MM.1S (cell line): ENCODE data around the gene TRPV2.

Source experiments
- DNase-seq: peaks from one replicate; pipeline ENCODE4 v3.0.0-alpha.2; 2015
- H2AFZ ChIP-seq: fragments of 300-600 bp; sonication (generic); 2 replicates; pipeline ENCODE4 v1.6.0; 2016; ENCODE audit warnings: antibody characterized with exemption, low read length
- H3F3A ChIP-seq: fragments of 300-600 bp; sonication (generic); 2 replicates; pipeline ENCODE4 v1.6.1; 2016; ENCODE audit warnings: mild to moderate bottlenecking, antibody characterized with exemption, low read length, moderate library complexity, mixed read lengths; ENCODE audit not compliant: insufficient read depth
- H3K27ac ChIP-seq: fragments of 300-600 bp; sonication (generic); 2 replicates; pipeline ENCODE4 v1.5.1; 2016; ENCODE audit warnings: mild to moderate bottlenecking, low read length
- H3K27me3 ChIP-seq: fragments of 300-600 bp; sonication (generic); replicated peaks from 2 replicates; pipeline ENCODE4 v1.6.0; 2016; ENCODE audit warnings: low read length; ENCODE audit not compliant: insufficient read depth
- H3K36me3 ChIP-seq: fragments of 300-600 bp; sonication (generic); replicated peaks from 2 replicates; pipeline ENCODE4 v1.6.1; 2016; ENCODE audit warnings: mild to moderate bottlenecking, low read length, mixed read lengths; ENCODE audit not compliant: insufficient read depth
- H3K4me1 ChIP-seq: fragments of 300-600 bp; sonication (generic); 2 replicates; pipeline ENCODE4 v1.6.1; 2016; ENCODE audit warnings: low read length, mixed read lengths
- H3K4me2 ChIP-seq: fragments of 300-600 bp; sonication (generic); 2 replicates; pipeline ENCODE4 v1.6.0; 2016; ENCODE audit warnings: low read depth, low read length
- H3K4me3 ChIP-seq: fragments of 300-600 bp; sonication (generic); 2 replicates; pipeline ENCODE4 v1.5.1; 2016; ENCODE audit warnings: low read length, mixed read lengths
- H3K79me2 ChIP-seq: fragments of 300-600 bp; sonication (generic); 2 replicates; pipeline ENCODE4 v1.6.1; 2016; ENCODE audit warnings: mixed run types, low read length, mixed read lengths
- H3K9ac ChIP-seq: fragments of 300-600 bp; sonication (generic); 2 replicates; pipeline ENCODE4 v1.6.1; 2016; ENCODE audit warnings: low read length, mixed read lengths
- H3K9me2 ChIP-seq: fragments of 300-600 bp; sonication (generic); replicated peaks from 2 replicates; pipeline ENCODE4 v1.6.1; 2016; ENCODE audit warnings: mild to moderate bottlenecking, low read length, mixed read lengths; ENCODE audit not compliant: insufficient read depth
- H3K9me3 ChIP-seq: fragments of 300-600 bp; sonication (generic); replicated peaks from 2 replicates; pipeline ENCODE4 v1.6.1; 2016; ENCODE audit warnings: mild to moderate bottlenecking, low read length, mixed read lengths; ENCODE audit not compliant: insufficient read depth
- H4K20me1 ChIP-seq: fragments of 300-600 bp; sonication (generic); 2 replicates; pipeline ENCODE4 v1.6.1; 2016; ENCODE audit warnings: mild to moderate bottlenecking, low read length, moderate library complexity, mixed read lengths; ENCODE audit not compliant: insufficient read depth
- CTCF ChIP-seq: fragments of 300-600 bp; sonication (generic); IDR thresholded peaks from 2 replicates; pipeline ENCODE4 v1.5.1; 2016; ENCODE audit warnings: antibody characterized with exemption, low read length, mixed read lengths
- EZH2 ChIP-seq: fragments of 300-600 bp; sonication (generic); optimal IDR thresholded peaks from 2 replicates; pipeline ENCODE3; 2017; ENCODE audit warnings: low read depth, mild to moderate bottlenecking, antibody characterized with exemption, low read length, mixed read lengths
- EZH2phosphoT487 ChIP-seq: fragments of 300-600 bp; sonication (generic); IDR thresholded peaks from 2 replicates; pipeline ENCODE4 v1.6.1; 2018; ENCODE audit warnings: antibody characterized with exemption, low read length

Gene TRPV2

GRCh38 chr17:16422416-16422815 is 7.0 kb downstream of the TRPV2 start:
- H3K9me3 ChIP-seq, result no peaks in the 10 kb centered on the region
- H3K4me3 ChIP-seq, result no peak overlapping the region

GRCh38 chr17:16423226-16423872 is 8.0 kb downstream of the TRPV2 start:
- H3K9ac ChIP-seq, result no peak overlapping the region
- no peak overlapping the region for H3K27ac ChIP-seq
- no peaks in the 10 kb centered on the region for H3K79me2 ChIP-seq
- no peaks in the 10 kb centered on the region for H3K4me1 ChIP-seq
- H3K9me3 ChIP-seq, result no peaks in the 10 kb centered on the region
- H2AFZ ChIP-seq, result no peak overlapping the region
- TF ChIP-seq EZH2phosphoT487 (no peak), EZH2 (no peak), CTCF (no peak)
- DNase-seq, result no peak
- no peaks in the 10 kb centered on the region for H4K20me1 ChIP-seq
- H3K27me3 ChIP-seq, result no peaks in the 10 kb centered on the region
- no peaks in the 10 kb centered on the region for H3F3A ChIP-seq
- H3K4me3 ChIP-seq, result no peak overlapping the region
- H3K4me2 ChIP-seq, result no peak overlapping the region
- no peaks in the 10 kb centered on the region for H3K9me2 ChIP-seq
- H3K36me3 ChIP-seq, result no peaks in the 10 kb centered on the region

More at GRCh38 chr17:16422416-16422815, 7.0 kb downstream of the TRPV2 start:
- Histone ChIP-seq H3K4me2 (no peak overlapping the region), H4K20me1 (no peaks in the 10 kb centered on the region), H3K4me1 (no peaks in the 10 kb centered on the region), H3K9me2 (no peaks in the 10 kb centered on the region), H3K9ac (no peak overlapping the region), H3K36me3 (no peaks in the 10 kb centered on the region), H3K27ac (no peak overlapping the region), H3F3A (no peaks in the 10 kb centered on the region), H2AFZ (no peak overlapping the region), H3K79me2 (no peaks in the 10 kb centered on the region), H3K27me3 (no peaks in the 10 kb centered on the region)
- no peak for DNase-seq
- no peak for TF ChIP-seq CTCF
- TF ChIP-seq EZH2phosphoT487, result no peak

GRCh38 chr17:16425202-16425601 is 9.8 kb downstream of the TRPV2 start:
- DNase-seq, result no peak
- Histone ChIP-seq H3K9me3 (no peaks in the 10 kb centered on the region), H4K20me1 (no peaks in the 10 kb centered on the region), H3K9me2 (no peaks in the 10 kb centered on the region), H3K79me2 (no peaks in the 10 kb centered on the region), H3K9ac (no peak overlapping the region), H3K27me3 (no peaks in the 10 kb centered on the region), H2AFZ (no peak overlapping the region), H3K27ac (no peak overlapping the region), H3K4me1 (no peaks in the 10 kb centered on the region), H3K4me2 (no peak overlapping the region), H3K36me3 (no peaks in the 10 kb centered on the region), H3K4me3 (no peak overlapping the region), H3F3A (no peaks in the 10 kb centered on the region)
- no peak for TF ChIP-seq EZH2phosphoT487
- TF ChIP-seq EZH2, result no peak
- no peak for TF ChIP-seq CTCF
